ENCODE results near the gene SNTN. TPM values are rescaled to one million over a fixed set of nuclear protein-coding genes. Genes with fewer than 3 reads are reported as not detected.
"Not testable (repeated sequence)": the region's sequence is repeated elsewhere in the genome, so short reads cannot be mapped to it uniquely, and the experiment has no call there.

The SNTN gene
- total and polyA plus RNA-seq, 9 donors = 0.35 TPM; not detected in 8

DNA sequence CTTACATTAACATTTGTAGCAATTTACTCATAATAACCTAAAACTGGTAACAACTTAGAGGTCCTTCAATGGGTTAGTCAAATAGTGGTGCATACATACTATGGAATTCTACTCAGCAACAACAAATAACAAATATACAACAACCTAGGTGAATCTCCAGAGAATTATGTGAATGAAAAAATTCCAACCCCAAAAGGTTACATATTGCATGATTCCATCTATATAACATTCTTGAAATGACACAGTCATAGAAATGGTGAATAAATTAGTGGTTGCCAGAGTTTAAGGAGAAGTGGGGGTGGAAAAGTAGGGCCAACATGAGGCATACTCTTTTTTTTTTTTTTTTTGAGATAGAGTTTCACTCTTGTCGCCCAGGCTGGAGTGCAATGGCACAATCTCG is 12.7 kb upstream of the SNTN start:
- Histone ChIP-seq H3K9me3 (replicated peaks; ENCODE audit: control insufficient read depth, low read depth, low read length) (no peaks in the 10 kb centered on the region), H3K4me3 (ENCODE audit: low read length) (no peak overlapping the region), H3K27ac (ENCODE audit: low read length) (no peak overlapping the region), H3K4me1 (ENCODE audit: control insufficient read depth, insufficient read depth, low read length) (no peaks in the 10 kb centered on the region), H3K36me3 (ENCODE audit: control insufficient read depth, insufficient read depth, low read length) (no peaks in the 10 kb centered on the region), H3K27me3 (ENCODE audit: control insufficient read depth, insufficient read depth, low read length) (no peaks in the 10 kb centered on the region)
- 75% methylated on average over 2 of the region's 2 CpGs for WGBS (ENCODE audit: insufficient coverage)
- DNase-seq = no peak

DNA sequence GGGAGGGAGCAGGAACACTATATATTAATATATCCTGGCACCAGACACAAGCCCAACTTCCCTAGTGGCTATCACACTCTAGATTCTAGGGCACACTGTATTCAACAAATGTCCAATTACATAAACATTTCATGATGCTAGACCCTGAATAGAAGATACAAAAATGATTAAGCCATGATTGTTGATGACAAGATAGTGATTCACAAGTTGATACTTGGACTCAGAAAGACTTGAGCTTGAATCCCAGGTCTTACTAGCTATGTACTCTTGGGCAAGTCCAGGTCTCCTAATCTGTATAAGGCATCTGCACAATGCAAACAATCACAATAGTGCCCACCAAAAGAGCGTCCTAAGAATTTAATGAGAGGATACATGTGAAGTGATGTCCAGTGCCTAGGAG is 10.0 kb upstream of the SNTN start:
- Histone ChIP-seq H3K27me3 (ENCODE audit: control insufficient read depth, insufficient read depth, low read length) (no peaks in the 10 kb centered on the region), H3K9me3 (replicated peaks; ENCODE audit: control insufficient read depth, low read depth, low read length) (no peaks in the 10 kb centered on the region), H3K36me3 (ENCODE audit: control insufficient read depth, insufficient read depth, low read length) (no peaks in the 10 kb centered on the region), H3K4me3 (ENCODE audit: low read length) (no peak overlapping the region), H3K27ac (ENCODE audit: low read length) (no peak overlapping the region), H3K4me1 (ENCODE audit: control insufficient read depth, insufficient read depth, low read length) (no peaks in the 10 kb centered on the region)
- DNase-seq = no peak
- WGBS (ENCODE audit: insufficient coverage) = no CpG with 5 or more reads among the region's 1 CpG

DNA sequence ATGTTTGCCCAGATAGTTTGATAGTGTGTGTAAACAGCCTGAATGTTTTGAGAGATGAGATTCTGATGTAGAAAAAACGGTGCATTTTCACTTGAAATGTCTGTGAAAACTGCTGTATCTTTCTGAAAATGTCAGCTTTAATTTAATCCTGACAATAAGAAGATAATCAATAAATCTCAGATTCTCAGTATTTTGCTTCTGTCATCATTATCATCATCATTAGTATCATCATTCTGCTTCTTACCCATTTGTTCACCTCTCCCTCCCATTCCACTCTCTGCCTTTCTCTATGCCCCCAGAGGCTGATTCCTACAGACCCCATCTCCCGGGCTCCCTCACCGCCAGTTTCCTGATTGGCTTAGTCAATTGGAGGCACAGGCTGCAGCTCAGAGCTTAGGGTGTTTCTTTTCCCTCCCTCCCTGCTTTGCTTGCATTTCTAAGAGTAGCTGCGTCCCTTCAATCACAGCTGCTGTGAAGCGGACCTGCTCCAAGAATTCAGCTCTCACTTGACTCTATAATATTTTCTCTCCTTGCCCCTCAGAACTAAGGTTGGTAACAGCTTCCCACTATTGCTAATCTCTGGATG is 8.2 kb upstream of the SNTN start:
- H3K9me3 ChIP-seq (replicated peaks; ENCODE audit: control insufficient read depth, low read depth, low read length) = no peaks in the 10 kb centered on the region
- no peaks in the 10 kb centered on the region for H3K36me3 ChIP-seq (ENCODE audit: control insufficient read depth, insufficient read depth, low read length)
- no peak for DNase-seq
- 58% methylated on average over 4 of the region's 5 CpGs for WGBS (ENCODE audit: insufficient coverage)
- H3K4me3 ChIP-seq (ENCODE audit: low read length) = no peak overlapping the region
- H3K27ac ChIP-seq (ENCODE audit: low read length) = no peak overlapping the region
- no peaks in the 10 kb centered on the region for H3K4me1 ChIP-seq (ENCODE audit: control insufficient read depth, insufficient read depth, low read length)
- H3K27me3 ChIP-seq (ENCODE audit: control insufficient read depth, insufficient read depth, low read length) = no peaks in the 10 kb centered on the region

DNA sequence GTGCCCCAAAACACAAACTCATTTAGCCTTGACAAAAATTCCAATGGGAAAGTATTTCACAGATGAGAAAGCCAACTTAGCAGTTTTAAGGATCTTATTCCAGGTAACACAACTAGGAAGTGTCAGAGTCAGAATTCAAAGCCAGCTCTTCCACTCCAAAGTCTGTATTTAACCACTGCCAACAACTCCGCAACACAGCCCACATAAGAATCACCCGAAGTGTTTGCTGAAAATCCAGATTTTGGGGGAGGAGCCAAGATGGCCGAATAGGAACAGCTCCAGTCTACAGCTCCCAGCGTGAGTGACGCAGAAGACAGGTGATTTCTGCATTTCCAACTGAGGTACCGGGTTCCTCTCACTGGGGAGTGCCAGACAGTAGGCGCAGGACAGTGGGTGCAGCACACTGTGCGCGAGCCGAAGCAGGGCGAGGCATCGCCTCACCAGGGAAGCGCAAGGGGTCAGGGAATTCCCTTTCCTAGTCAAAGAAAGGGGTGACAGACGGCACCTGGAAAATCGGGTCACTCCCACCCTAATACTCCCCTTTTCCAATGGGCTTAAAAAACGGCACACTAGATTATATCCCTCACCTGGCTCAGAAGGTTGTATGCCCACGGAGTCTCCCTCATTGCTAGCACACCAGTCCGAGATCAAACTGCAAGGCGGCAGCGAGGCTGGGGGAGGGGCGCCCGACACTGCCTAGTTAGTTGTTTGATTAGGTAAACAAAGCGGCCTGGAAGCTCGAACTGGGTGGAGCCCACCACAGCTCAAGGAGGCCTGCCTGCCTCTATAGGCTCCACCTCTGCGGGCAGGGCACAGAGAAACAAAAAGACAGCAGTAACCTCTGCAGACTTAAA is 7.3 kb upstream of the SNTN start:
- 56% methylated on average over 13 of the region's 25 CpGs for WGBS (ENCODE audit: insufficient coverage)
- DNase-seq; H3K4me1 ChIP-seq (ENCODE audit: control insufficient read depth, insufficient read depth, low read length); H3K27me3 ChIP-seq (ENCODE audit: control insufficient read depth, insufficient read depth, low read length); H3K9me3 ChIP-seq (replicated peaks; ENCODE audit: control insufficient read depth, low read depth, low read length); H3K27ac ChIP-seq (ENCODE audit: low read length); H3K4me3 ChIP-seq (ENCODE audit: low read length); H3K36me3 ChIP-seq (ENCODE audit: control insufficient read depth, insufficient read depth, low read length): not testable (repeated sequence)

DNA sequence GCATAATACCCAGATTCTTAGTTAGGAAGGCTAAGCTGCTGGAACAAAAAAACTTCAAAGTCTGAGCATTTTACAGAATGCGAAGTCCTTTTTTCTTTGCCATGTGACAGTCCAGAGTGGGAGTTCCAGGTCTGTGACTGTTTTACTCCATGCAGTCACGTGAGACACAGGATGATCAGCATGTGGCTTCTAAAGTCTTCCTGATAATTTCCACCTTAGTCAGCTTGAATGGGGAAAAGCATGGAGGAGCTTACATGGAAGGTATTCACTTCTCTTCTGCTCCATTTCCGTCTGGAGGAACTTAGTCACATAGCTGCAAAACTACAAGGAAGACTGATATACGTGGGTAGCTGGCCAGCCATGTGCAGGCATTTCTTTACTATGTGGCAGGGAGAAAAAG is 1.7 kb downstream of the SNTN start:
- no peak overlapping the region for H3K27ac ChIP-seq (ENCODE audit: low read length)
- DNase-seq = no peak
- H3K27me3 ChIP-seq (ENCODE audit: control insufficient read depth, insufficient read depth, low read length) = no peaks in the 10 kb centered on the region
- H3K4me1 ChIP-seq (ENCODE audit: control insufficient read depth, insufficient read depth, low read length) = no peaks in the 10 kb centered on the region
- H3K4me3 ChIP-seq (ENCODE audit: low read length) = no peak overlapping the region
- 80% methylated on average over 1 of the region's 4 CpGs for WGBS (ENCODE audit: insufficient coverage)
- H3K9me3 ChIP-seq (replicated peaks; ENCODE audit: control insufficient read depth, low read depth, low read length) = no peaks in the 10 kb centered on the region
- H3K36me3 ChIP-seq (ENCODE audit: control insufficient read depth, insufficient read depth, low read length) = no peaks in the 10 kb centered on the region

DNA sequence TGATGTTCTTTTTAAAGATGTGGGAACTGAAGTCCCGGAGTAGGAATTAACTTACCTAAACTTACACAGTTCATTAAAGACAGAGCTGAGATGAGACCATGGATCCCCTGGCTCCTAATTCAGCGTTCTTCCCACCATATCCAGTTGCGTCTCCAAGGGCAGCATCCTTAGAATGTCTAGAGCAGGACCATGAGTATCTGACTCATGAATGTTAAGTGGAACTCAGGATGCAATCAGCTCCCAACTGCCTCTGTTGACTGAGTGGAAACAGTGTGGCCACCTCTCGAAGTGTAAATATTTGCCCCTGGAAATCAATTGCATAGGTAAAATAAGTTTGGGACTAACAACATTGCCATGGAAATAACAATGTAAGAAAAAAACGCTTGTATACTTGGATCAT is 2.5 kb downstream of the SNTN start:
- Histone ChIP-seq H3K4me1 (ENCODE audit: control insufficient read depth, insufficient read depth, low read length) (no peaks in the 10 kb centered on the region), H3K27ac (ENCODE audit: low read length) (no peak overlapping the region), H3K4me3 (ENCODE audit: low read length) (no peak overlapping the region), H3K36me3 (ENCODE audit: control insufficient read depth, insufficient read depth, low read length) (no peaks in the 10 kb centered on the region), H3K9me3 (replicated peaks; ENCODE audit: control insufficient read depth, low read depth, low read length) (no peaks in the 10 kb centered on the region), H3K27me3 (ENCODE audit: control insufficient read depth, insufficient read depth, low read length) (no peaks in the 10 kb centered on the region)
- no peak for DNase-seq
- no CpG with 5 or more reads among the region's 5 CpGs for WGBS (ENCODE audit: insufficient coverage)

DNA sequence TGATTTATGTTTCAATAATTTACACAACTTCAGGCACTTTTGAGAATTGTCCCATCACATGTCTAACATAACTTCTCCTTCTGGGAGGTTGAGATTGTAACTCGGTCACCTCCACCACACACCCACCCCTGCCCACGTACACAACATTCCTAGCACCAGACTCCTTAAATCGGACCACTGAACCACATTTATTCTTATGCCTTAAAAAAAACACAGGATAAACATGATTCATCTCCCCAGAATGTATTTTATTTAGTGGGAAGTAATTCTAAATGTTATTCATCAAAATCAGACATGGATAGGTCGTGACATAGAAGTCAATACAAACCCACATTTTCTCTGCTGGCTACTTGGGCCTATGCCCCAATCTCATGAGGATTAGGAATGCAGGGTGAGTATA is 3.0 kb downstream of the SNTN start:
- DNase-seq = no peak
- no peak overlapping the region for H3K27ac ChIP-seq (ENCODE audit: low read length)
- WGBS (ENCODE audit: insufficient coverage) = no CpG with 5 or more reads among the region's 4 CpGs
- no peak overlapping the region for H3K4me3 ChIP-seq (ENCODE audit: low read length)
- no peaks in the 10 kb centered on the region for H3K27me3 ChIP-seq (ENCODE audit: control insufficient read depth, insufficient read depth, low read length)
- no peaks in the 10 kb centered on the region for H3K9me3 ChIP-seq (replicated peaks; ENCODE audit: control insufficient read depth, low read depth, low read length)
- H3K4me1 ChIP-seq (ENCODE audit: control insufficient read depth, insufficient read depth, low read length) = no peaks in the 10 kb centered on the region
- H3K36me3 ChIP-seq (ENCODE audit: control insufficient read depth, insufficient read depth, low read length) = no peaks in the 10 kb centered on the region

DNA sequence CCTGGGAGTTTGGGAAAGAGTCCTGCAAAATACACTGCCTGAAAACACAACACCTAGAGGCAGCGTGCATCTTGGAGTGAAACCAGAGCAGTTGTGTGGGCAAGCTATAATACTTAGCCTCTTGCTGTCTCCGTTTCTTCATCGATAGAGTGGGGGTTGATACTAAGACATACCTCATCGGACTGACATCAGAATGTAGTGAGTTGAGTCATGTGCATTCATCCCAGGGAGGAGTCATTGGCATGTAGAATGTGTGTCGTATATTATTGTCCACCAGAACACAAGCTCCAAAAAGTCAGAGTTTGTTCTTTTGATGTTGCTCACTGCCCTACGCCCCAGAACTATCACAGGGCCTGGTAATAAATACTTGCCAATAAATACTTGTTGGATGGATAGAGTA is 4.3 kb downstream of the SNTN start:
- H3K4me3 ChIP-seq (ENCODE audit: low read length) = no peak overlapping the region
- H3K4me1 ChIP-seq (ENCODE audit: control insufficient read depth, insufficient read depth, low read length) = no peaks in the 10 kb centered on the region
- H3K27ac ChIP-seq (ENCODE audit: low read length) = no peak overlapping the region
- no peak for DNase-seq
- no CpG with 5 or more reads among the region's 6 CpGs for WGBS (ENCODE audit: insufficient coverage)
- H3K9me3 ChIP-seq (replicated peaks; ENCODE audit: control insufficient read depth, low read depth, low read length) = no peaks in the 10 kb centered on the region
- H3K27me3 ChIP-seq (ENCODE audit: control insufficient read depth, insufficient read depth, low read length) = no peaks in the 10 kb centered on the region
- no peaks in the 10 kb centered on the region for H3K36me3 ChIP-seq (ENCODE audit: control insufficient read depth, insufficient read depth, low read length)

DNA sequence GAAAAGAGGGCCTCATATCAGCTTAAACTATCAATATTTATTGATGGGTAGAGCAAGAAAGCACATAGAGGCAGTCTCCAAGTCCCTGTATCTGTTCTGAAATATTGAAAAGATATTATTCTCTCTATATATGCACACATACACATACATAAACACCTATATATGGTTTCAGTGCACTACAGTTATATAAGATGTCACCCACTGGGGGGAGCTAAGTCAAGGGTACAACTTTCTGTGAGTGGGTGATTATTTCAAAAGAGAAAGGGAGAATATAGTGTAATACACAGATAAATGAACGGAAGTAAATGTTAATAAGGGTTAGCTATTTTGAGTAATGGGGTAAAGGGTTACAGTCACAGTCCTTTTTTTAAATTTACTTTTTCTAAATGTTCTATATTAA is 8.8 kb downstream of the SNTN start:
- WGBS (ENCODE audit: insufficient coverage) = no CpG with 5 or more reads among the region's 1 CpG
- Histone ChIP-seq H3K9me3 (replicated peaks; ENCODE audit: control insufficient read depth, low read depth, low read length) (no peaks in the 10 kb centered on the region), H3K27me3 (ENCODE audit: control insufficient read depth, insufficient read depth, low read length) (no peaks in the 10 kb centered on the region), H3K4me3 (ENCODE audit: low read length) (no peak overlapping the region), H3K36me3 (ENCODE audit: control insufficient read depth, insufficient read depth, low read length) (no peaks in the 10 kb centered on the region), H3K27ac (ENCODE audit: low read length) (no peak overlapping the region), H3K4me1 (ENCODE audit: control insufficient read depth, insufficient read depth, low read length) (no peaks in the 10 kb centered on the region)
- no peak for DNase-seq

DNA sequence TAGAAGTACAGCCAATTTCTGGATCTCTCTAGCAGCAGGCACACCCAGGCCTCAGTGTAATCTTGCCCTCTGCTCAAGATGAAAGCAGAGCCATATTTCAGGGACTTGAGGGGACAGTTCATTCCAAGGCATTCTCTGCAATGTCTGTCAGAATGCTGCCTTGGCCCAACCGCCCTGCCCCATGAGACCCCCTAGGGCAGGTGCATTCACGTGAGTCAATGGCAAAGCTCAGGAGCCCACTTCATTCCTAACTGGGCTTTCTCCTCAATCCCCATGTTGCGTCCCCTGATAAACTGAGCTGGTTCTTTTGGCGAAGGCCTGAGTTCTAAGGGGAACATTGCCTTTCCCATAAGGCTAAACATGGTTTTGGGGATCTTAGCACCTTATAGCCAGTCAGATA is 9.5 kb downstream of the SNTN start:
- H3K4me3 ChIP-seq (ENCODE audit: low read length) = no peak overlapping the region
- no peaks in the 10 kb centered on the region for H3K36me3 ChIP-seq (ENCODE audit: control insufficient read depth, insufficient read depth, low read length)
- no peaks in the 10 kb centered on the region for H3K27me3 ChIP-seq (ENCODE audit: control insufficient read depth, insufficient read depth, low read length)
- 78% methylated on average over 3 of the region's 4 CpGs for WGBS (ENCODE audit: insufficient coverage)
- no peaks in the 10 kb centered on the region for H3K9me3 ChIP-seq (replicated peaks; ENCODE audit: control insufficient read depth, low read depth, low read length)
- DNase-seq = no peak
- no peaks in the 10 kb centered on the region for H3K4me1 ChIP-seq (ENCODE audit: control insufficient read depth, insufficient read depth, low read length)
- no peak overlapping the region for H3K27ac ChIP-seq (ENCODE audit: low read length)
